Ishikawa (cell line): ENCODE data around the gene PMEPA1.

ENCODE experiments used
- CEBPB ChIP-seq: IDR thresholded peaks from 2 replicates; pipeline ENCODE4 v1.6.1; 2012
- CREB1 ChIP-seq: IDR thresholded peaks from 2 replicates; pipeline ENCODE4 v1.6.1; 2012; ENCODE audit warnings: low read depth
- EGR1 ChIP-seq: IDR thresholded peaks from 2 replicates; pipeline ENCODE4 v1.6.1; 2012
- EP300 ChIP-seq: IDR thresholded peaks from 2 replicates; pipeline ENCODE4 v1.6.1; 2012; ENCODE audit warnings: borderline replicate concordance
- FOXM1 ChIP-seq: IDR thresholded peaks from 2 replicates; pipeline ENCODE4 v1.6.1; 2012; ENCODE audit warnings: low read depth, borderline replicate concordance
- MAX ChIP-seq: IDR thresholded peaks from 2 replicates; pipeline ENCODE4 v1.6.1; 2012
- NFIC ChIP-seq: IDR thresholded peaks from 2 replicates; pipeline ENCODE4 v1.6.1; 2012
- RAD21 ChIP-seq: IDR thresholded peaks from 2 replicates; pipeline ENCODE4 v1.6.1; 2012; ENCODE audit warnings: low read depth
- REST ChIP-seq: IDR thresholded peaks from 2 replicates; pipeline ENCODE4 v1.6.1; 2012; ENCODE audit warnings: low read depth, mild to moderate bottlenecking
- TAF1 ChIP-seq: IDR thresholded peaks from 2 replicates; pipeline ENCODE4 v1.6.1; 2012; ENCODE audit warnings: low read depth, mild to moderate bottlenecking
- TCF12 ChIP-seq: IDR thresholded peaks from 2 replicates; pipeline ENCODE4 v1.6.1; 2012; ENCODE audit warnings: low read depth
- TEAD4 ChIP-seq: IDR thresholded peaks from 2 replicates; pipeline ENCODE4 v1.6.1; 2012
- USF1 ChIP-seq: IDR thresholded peaks from 2 replicates; pipeline ENCODE4 v1.6.1; 2012
- YY1 ChIP-seq: IDR thresholded peaks from 2 replicates; pipeline ENCODE4 v1.6.1; 2012; ENCODE audit warnings: low read depth
- ZBTB7A ChIP-seq: IDR thresholded peaks from 2 replicates; pipeline ENCODE4 v1.6.1; 2012; ENCODE audit warnings: low read depth

The PMEPA1 gene

GRCh38 chr20:57734754-57735153 is 24.9 kb upstream of the PMEPA1 start:
- TF ChIP-seq RAD21 (no peak), EP300 (no peak), USF1 (no peak)

- TF ChIP-seq NFIC: no peak
- TF ChIP-seq MAX: no peak
- no peak for TF ChIP-seq TAF1
- no peak for TF ChIP-seq CEBPB
- no peak for TF ChIP-seq YY1
- no peak for TF ChIP-seq CREB1
- no peak for TF ChIP-seq RAD21
- TF ChIP-seq FOXM1: no peak
- TF ChIP-seq TCF12: no peak
- TF ChIP-seq EP300: no peak
- no peak for TF ChIP-seq EGR1
- no peak for TF ChIP-seq TEAD4
- no peak for TF ChIP-seq ZBTB7A
- no peak for TF ChIP-seq USF1
- TF ChIP-seq REST: no peak
These were observed 22.4 kb upstream of the PMEPA1 start for GRCh38 chr20:57732226-57732625.

- TF ChIP-seq MAX (no peak), CEBPB (no peak), YY1 (no peak), EGR1 (no peak), EP300 (no peak), RAD21 (no peak), TAF1 (no peak), NFIC (no peak), REST (no peak), ZBTB7A (no peak)
These were observed 18.9 kb upstream of the PMEPA1 start for GRCh38 chr20:57728762-57729161.

GRCh38 chr20:57727863-57728262 is 18.0 kb upstream of the PMEPA1 start:
- TF ChIP-seq TCF12: no peak
- no peak for TF ChIP-seq ZBTB7A
- TF ChIP-seq RAD21: no peak
- no peak for TF ChIP-seq MAX
- TF ChIP-seq REST: no peak
- no peak for TF ChIP-seq NFIC
- no peak for TF ChIP-seq FOXM1
- no peak for TF ChIP-seq EGR1
- no peak for TF ChIP-seq CEBPB
- TF ChIP-seq USF1: no peak
- no peak for TF ChIP-seq YY1
- TF ChIP-seq CREB1: no peak

- no peak for TF ChIP-seq CEBPB
- TF ChIP-seq CREB1: no peak
- no peak for TF ChIP-seq EGR1
- no peak for TF ChIP-seq NFIC
- TF ChIP-seq RAD21: no peak
- TF ChIP-seq USF1: no peak
- no peak for TF ChIP-seq ZBTB7A
- no peak for TF ChIP-seq FOXM1
- no peak for TF ChIP-seq MAX
- TF ChIP-seq TAF1: no peak
- TF ChIP-seq TEAD4: no peak
These were observed 15.8 kb upstream of the PMEPA1 start for GRCh38 chr20:57725636-57726035.
